IMR-90 (cell line): ENCODE results near the gene SRSF10. TPM values are rescaled to one million over a fixed set of nuclear protein-coding genes. Genes with fewer than 3 reads are reported as not detected.
A peak's percentile ranks its signal among the peaks of the same experiment; 100 is the strongest.

Source experiments
- ATAC-seq: fragments of 200-7000 bp; cut with Tn5 transposase; 2 replicates; pipeline ENCODE4 v1.9.1; 2020; ENCODE audit warnings: low read depth, mild to moderate bottlenecking, moderate library complexity
- BruUV-seq: library from RNA; stranded (reverse); fragments of 400-500 nt; replicated peaks from 2 replicates; lab custom pipeline; 2021; lab: Mats Ljungman, UMichigan
- CTCF ChIA-PET: fragments of 300-600 bp; formaldehyde crosslinking; extraction: SDS; loops from one replicate; lab custom pipeline; 2021; ENCODE audit warnings: antibody characterized with exemption; lab: Yijun Ruan, JAX
- POLR2A ChIA-PET: fragments of 300-600 bp; sonication (Branson Sonifier 250); formaldehyde crosslinking; loops from one replicate; lab custom pipeline; 2022; ENCODE audit warnings: antibody characterized with exemption; ENCODE audit not compliant: unreplicated experiment; lab: Charles Lee
- DNase-seq: peaks from one replicate; pipeline ENCODE4 v3.0.0; 2013
- H2AFZ ChIP-seq: replicated peaks from 2 replicates; pipeline ENCODE3; 2013; ENCODE audit warnings: low read length, mild to moderate bottlenecking; ENCODE audit not compliant: poor library complexity
- H2AK5ac ChIP-seq: 2 replicates; pipeline ENCODE4 v1.6.1; 2013; ENCODE audit warnings: low read depth, low read length, inconsistent platforms
- H2AK9ac ChIP-seq: replicated peaks from 2 replicates; pipeline ENCODE3; 2013; ENCODE audit warnings: mild to moderate bottlenecking, low read depth, low read length, moderate library complexity; ENCODE audit not compliant: poor library complexity
- H2BK120ac ChIP-seq: 2 replicates; pipeline ENCODE4 v1.6.1; 2013; ENCODE audit warnings: low read depth, low read length, inconsistent platforms
- H2BK15ac ChIP-seq: 3 replicates; pipeline ENCODE4 v1.6.1; 2013; ENCODE audit warnings: low read depth, low read length, inconsistent platforms
- H2BK20ac ChIP-seq: 2 replicates; pipeline ENCODE4 v1.6.1; 2013; ENCODE audit warnings: low read depth, mild to moderate bottlenecking, inconsistent platforms, low read length, moderate library complexity
- H2BK5ac ChIP-seq: 2 replicates; pipeline ENCODE4 v1.6.1; 2013; ENCODE audit warnings: mild to moderate bottlenecking, low read depth, low read length, inconsistent platforms; ENCODE audit not compliant: poor library complexity, severe bottlenecking
- H3K14ac ChIP-seq: replicated peaks from 2 replicates; pipeline ENCODE4 v1.6.1; 2013; ENCODE audit warnings: low read depth, low read length, inconsistent platforms
- H3K18ac ChIP-seq: 2 replicates; pipeline ENCODE4 v1.6.1; 2013; ENCODE audit warnings: low read depth, low read length, control low read depth
- H3K23ac ChIP-seq: 2 replicates; pipeline ENCODE4 v1.6.1; 2013; ENCODE audit warnings: low read depth, low read length, inconsistent platforms
- H3K27ac ChIP-seq: 2 replicates; pipeline ENCODE4 v1.5.1; 2013; ENCODE audit warnings: mild to moderate bottlenecking, control low read depth, low read length; ENCODE audit not compliant: insufficient read depth
- H3K27me3 ChIP-seq: 2 replicates; pipeline ENCODE4 v1.6.1; 2013; ENCODE audit warnings: low read length; ENCODE audit not compliant: control insufficient read depth, insufficient read depth
- H3K36me3 ChIP-seq: 2 replicates; pipeline ENCODE4 v1.6.1; 2013; ENCODE audit warnings: low read length, mixed read lengths; ENCODE audit not compliant: control insufficient read depth, insufficient read depth
- H3K4ac ChIP-seq: 2 replicates; pipeline ENCODE4 v1.6.1; 2013; ENCODE audit warnings: low read depth, low read length, inconsistent platforms
- H3K4me1 ChIP-seq: 2 replicates; pipeline ENCODE4 v1.6.1; 2013; ENCODE audit warnings: low read length, mixed read lengths; ENCODE audit not compliant: control insufficient read depth, insufficient read depth
- H3K4me2 ChIP-seq: 2 replicates; pipeline ENCODE4 v1.6.1; 2013; ENCODE audit warnings: low read depth, mild to moderate bottlenecking, control low read depth, low read length, moderate library complexity
- H3K4me3 ChIP-seq: 2 replicates; pipeline ENCODE4 v1.5.1; 2013; ENCODE audit warnings: low read depth, mild to moderate bottlenecking, control low read depth, low read length, moderate library complexity; ENCODE audit not compliant: insufficient read depth
- H3K56ac ChIP-seq: 2 replicates; pipeline ENCODE4 v1.6.1; 2013; ENCODE audit warnings: low read length, inconsistent platforms; ENCODE audit not compliant: insufficient read depth; ENCODE audit errors: extremely low read depth
- H3K79me1 ChIP-seq, 2 experiments: 2 replicates each; pipeline ENCODE4 v1.6.1; 2013; ENCODE audit warnings: low read length in 2 of 2, inconsistent platforms in 1 of 2, low read depth in 1 of 2
- H3K9ac ChIP-seq: 2 replicates; pipeline ENCODE4 v1.6.1; 2013; ENCODE audit warnings: low read depth, low read length, control low read depth
- H3K9me1 ChIP-seq: 2 replicates; pipeline ENCODE4 v1.6.1; 2013; ENCODE audit warnings: low read length, inconsistent platforms; ENCODE audit not compliant: insufficient read depth
- H3K9me3 ChIP-seq: 2 replicates; pipeline ENCODE4 v1.6.1; 2013; ENCODE audit warnings: low read length; ENCODE audit not compliant: control insufficient read depth, insufficient read depth
- H4K20me1 ChIP-seq: 2 replicates; pipeline ENCODE4 v1.6.1; 2013; ENCODE audit warnings: low read length, inconsistent platforms; ENCODE audit not compliant: insufficient read depth
- H4K5ac ChIP-seq: 2 replicates; pipeline ENCODE4 v1.6.1; 2013; ENCODE audit warnings: mild to moderate bottlenecking, low read depth, low read length, control low read depth
- H4K8ac ChIP-seq, 2 experiments: 2 replicates each; pipeline ENCODE4 v1.6.1; 2013; ENCODE audit warnings: low read depth in 2 of 2, low read length in 2 of 2, control low read depth in 1 of 2, inconsistent platforms in 1 of 2
- H4K91ac ChIP-seq: 2 replicates; pipeline ENCODE4 v1.6.1; 2013; ENCODE audit warnings: low read depth, low read length, inconsistent platforms; ENCODE audit not compliant: insufficient read depth
- BHLHE40 ChIP-seq: fragments of 150-350 bp; IDR thresholded peaks from 2 replicates; pipeline ENCODE4 v1.6.1; 2016; ENCODE audit warnings: mild to moderate bottlenecking, low read depth, low read length
- CEBPB ChIP-seq: IDR thresholded peaks from 2 replicates; pipeline ENCODE4 v1.6.1; 2012; ENCODE audit warnings: low read depth, low read length, improper control_type of control experiment
- CHD1 ChIP-seq: IDR thresholded peaks from 2 replicates; pipeline ENCODE4 v1.6.1; 2012; ENCODE audit warnings: low read depth, low read length, improper control_type of control experiment
- FOS ChIP-seq: fragments of 150-350 bp; IDR thresholded peaks from 2 replicates; pipeline ENCODE4 v1.6.1; 2016; ENCODE audit warnings: low read depth, low read length
- MAFK ChIP-seq: IDR thresholded peaks from 2 replicates; pipeline ENCODE4 v1.6.1; 2012; ENCODE audit warnings: low read depth, low read length, improper control_type of control experiment
- MAZ ChIP-seq: IDR thresholded peaks from 2 replicates; pipeline ENCODE4 v1.6.1; 2012; ENCODE audit warnings: low read depth, mild to moderate bottlenecking, low read length, improper control_type of control experiment, moderate library complexity, borderline replicate concordance
- MXI1 ChIP-seq: IDR thresholded peaks from 2 replicates; pipeline ENCODE4 v1.6.1; 2012; ENCODE audit warnings: low read depth, mild to moderate bottlenecking, low read length, moderate library complexity, borderline replicate concordance
- NFE2L2 ChIP-seq: fragments of 150-350 bp; IDR thresholded peaks from 2 replicates; pipeline ENCODE4 v1.6.1; 2016; ENCODE audit warnings: low read depth, mild to moderate bottlenecking, low read length
- POLR2A ChIP-seq: IDR thresholded peaks from 2 replicates; pipeline ENCODE4 v1.6.1; 2012; ENCODE audit warnings: mild to moderate bottlenecking, low read depth, low read length
- RAD21 ChIP-seq: IDR thresholded peaks from 2 replicates; pipeline ENCODE4 v1.6.1; 2012; ENCODE audit warnings: low read length, improper control_type of control experiment
- RCOR1 ChIP-seq: IDR thresholded peaks from 2 replicates; pipeline ENCODE4 v1.6.1; 2012; ENCODE audit warnings: mild to moderate bottlenecking, low read length, improper control_type of control experiment; ENCODE audit not compliant: insufficient replicate concordance
- RFX5 ChIP-seq: IDR thresholded peaks from 2 replicates; pipeline ENCODE4 v1.8.0; 2012; ENCODE audit warnings: low read depth, mild to moderate bottlenecking, low read length, moderate library complexity
- SMC3 ChIP-seq: fragments of 150-350 bp; IDR thresholded peaks from 2 replicates; pipeline ENCODE4 v1.6.1; 2016; ENCODE audit warnings: low read depth, mild to moderate bottlenecking, antibody characterized with exemption, low read length, moderate library complexity
- WGBS, 2 experiments: methylation state at CpG; one replicate each; pipeline versions ENCODE4 v1.1.5 to v1.1.7; 2013; ENCODE audit warnings: missing lambda C conversion rate in 2 of 2; ENCODE audit not compliant: insufficient read length in 1 of 2; ENCODE audit errors: extremely low coverage in 2 of 2; 5-methylcytosine and 5-hydroxymethylcytosine counted together
- dilution Hi-C: fragments of 300-500 bp; cut with HindIII; formaldehyde crosslinking; loops from one replicate; pipeline ENCODE4 v1.14.3; 2018; ENCODE audit warnings: low sequenced_read_pairs; ENCODE audit not compliant: unreplicated experiment
- in situ Hi-C: fragments of 300-500 bp; cut with MboI; formaldehyde crosslinking; loops from 3 replicates; pipeline ENCODE4 v1.14.3; 2019; ENCODE audit warnings: low sequenced_read_pairs, inconsistent platforms, mixed read lengths
- intact Hi-C: fragments of 100-400 bp; cut with micrococcal nuclease; formaldehyde crosslinking; loops from 2 replicates; pipeline ENCODE4 v1.10.0; 2022
- polyA plus RNA-seq, 3 experiments: library from polyadenylated mRNA; depleted of rRNA; stranded (reverse); fragments of >200 nt; gene quantifications; 2 replicates each; pipeline ENCODE4 v1.2.3, GENCODE V29; 2012; ENCODE audit warnings: low replicate concordance in 1 of 3
- total RNA-seq: library from RNA; depleted of rRNA; stranded (reverse); fragments of >200 nt; gene quantifications from 2 replicates; pipeline ENCODE4 v1.2.3, GENCODE V29; 2012
- TF ChIP-seq, protein P1 (sequence below): fragments of 150-350 bp; IDR thresholded peaks from 2 replicates; pipeline ENCODE4 v1.6.1; 2016; ENCODE audit warnings: low read depth, mild to moderate bottlenecking, low read length, moderate library complexity, borderline replicate concordance
- TF ChIP-seq, protein P2 (sequence below): conservative IDR thresholded peaks from 2 replicates; pipeline ENCODE4 v1.5.1; 2012; ENCODE audit warnings: mild to moderate bottlenecking, low read depth, low read length, improper control_type of control experiment
- TF ChIP-seq, protein P3 (sequence below): fragments of 150-350 bp; IDR thresholded peaks from 2 replicates; pipeline ENCODE4 v1.6.1; 2017; ENCODE audit warnings: mild to moderate bottlenecking, antibody characterized with exemption, low read length, low read depth

SRSF10 gene
- total and polyA plus RNA-seq, 2 of the 4 experiments (the other 2 are of a cell fraction): 90.1 to 110 TPM

DNA sequence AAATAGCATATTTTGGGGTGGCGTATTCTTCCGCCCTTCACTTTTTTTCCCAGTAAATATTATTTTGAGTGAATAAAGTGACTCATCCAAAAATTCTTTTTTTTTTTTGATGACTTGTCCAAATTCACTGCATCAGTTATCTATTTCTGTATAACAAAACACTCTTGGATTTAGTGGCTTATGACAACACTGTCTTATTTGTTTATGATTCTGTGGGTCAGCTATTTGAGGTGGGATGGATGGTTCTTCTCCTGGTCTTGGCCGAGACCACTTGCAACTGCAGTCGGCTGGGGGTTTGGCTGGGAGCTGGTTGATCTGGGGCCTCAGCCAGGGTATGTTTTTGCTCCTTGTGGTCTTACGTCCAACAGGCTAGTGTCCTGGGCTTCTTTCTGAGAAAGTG is 39.9 kb upstream of the SRSF10 start:
- peak overlapping the region; percentile 76 for H4K91ac ChIP-seq
- no peaks in the 10 kb centered on the region for H3K9me3 ChIP-seq
- DNase-seq (peak; percentile 70), ATAC-seq (no peak; the same call in 1 of the 2 replicates)
- no peak overlapping the region for H3K4me3 ChIP-seq
- H2AFZ ChIP-seq: peak overlapping the region; percentile 78
- peak overlapping the region; percentile 83; the same call in 1 of the 3 replicates for H2BK15ac ChIP-seq
- H2AK9ac ChIP-seq: peak overlapping the region; percentile 89
- no peak overlapping the region for H3K9ac ChIP-seq
- in situ Hi-C loops (loop anchor here (5.0 kb wide), 1 partner anchor 43 kb away; no protein-coding TSS in a partner anchor), intact Hi-C loops (no loop called here), dilution Hi-C loops (no loop called here)
- H3K18ac ChIP-seq: no peak overlapping the region
- POLR2A ChIA-PET: no interaction called here
- H4K20me1 ChIP-seq: no peaks in the 10 kb centered on the region
- H3K27ac ChIP-seq: peak overlapping the region; percentile 72; the same call in 1 of the 2 replicates
- no peaks in the 10 kb centered on the region for H3K36me3 ChIP-seq
- TF ChIP-seq CHD1 (no peak), BHLHE40 (no peak), RCOR1 (no peak), CEBPB (no peak), NFE2L2 (peak; percentile 57), MXI1 (no peak), SMC3 (no peak), MAZ (no peak), RFX5 (no peak), FOS (peak; percentile 51; the same call in 1 of the 2 replicates), MAFK (peak; percentile 82), RAD21 (no peak), POLR2A (no peak)
- TF ChIP-seq, protein P1, sequence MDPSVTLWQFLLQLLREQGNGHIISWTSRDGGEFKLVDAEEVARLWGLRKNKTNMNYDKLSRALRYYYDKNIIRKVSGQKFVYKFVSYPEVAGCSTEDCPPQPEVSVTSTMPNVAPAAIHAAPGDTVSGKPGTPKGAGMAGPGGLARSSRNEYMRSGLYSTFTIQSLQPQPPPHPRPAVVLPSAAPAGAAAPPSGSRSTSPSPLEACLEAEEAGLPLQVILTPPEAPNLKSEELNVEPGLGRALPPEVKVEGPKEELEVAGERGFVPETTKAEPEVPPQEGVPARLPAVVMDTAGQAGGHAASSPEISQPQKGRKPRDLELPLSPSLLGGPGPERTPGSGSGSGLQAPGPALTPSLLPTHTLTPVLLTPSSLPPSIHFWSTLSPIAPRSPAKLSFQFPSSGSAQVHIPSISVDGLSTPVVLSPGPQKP: no peak
- TF ChIP-seq, protein P2, sequence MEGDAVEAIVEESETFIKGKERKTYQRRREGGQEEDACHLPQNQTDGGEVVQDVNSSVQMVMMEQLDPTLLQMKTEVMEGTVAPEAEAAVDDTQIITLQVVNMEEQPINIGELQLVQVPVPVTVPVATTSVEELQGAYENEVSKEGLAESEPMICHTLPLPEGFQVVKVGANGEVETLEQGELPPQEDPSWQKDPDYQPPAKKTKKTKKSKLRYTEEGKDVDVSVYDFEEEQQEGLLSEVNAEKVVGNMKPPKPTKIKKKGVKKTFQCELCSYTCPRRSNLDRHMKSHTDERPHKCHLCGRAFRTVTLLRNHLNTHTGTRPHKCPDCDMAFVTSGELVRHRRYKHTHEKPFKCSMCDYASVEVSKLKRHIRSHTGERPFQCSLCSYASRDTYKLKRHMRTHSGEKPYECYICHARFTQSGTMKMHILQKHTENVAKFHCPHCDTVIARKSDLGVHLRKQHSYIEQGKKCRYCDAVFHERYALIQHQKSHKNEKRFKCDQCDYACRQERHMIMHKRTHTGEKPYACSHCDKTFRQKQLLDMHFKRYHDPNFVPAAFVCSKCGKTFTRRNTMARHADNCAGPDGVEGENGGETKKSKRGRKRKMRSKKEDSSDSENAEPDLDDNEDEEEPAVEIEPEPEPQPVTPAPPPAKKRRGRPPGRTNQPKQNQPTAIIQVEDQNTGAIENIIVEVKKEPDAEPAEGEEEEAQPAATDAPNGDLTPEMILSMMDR: no peak
- TF ChIP-seq, protein P3, sequence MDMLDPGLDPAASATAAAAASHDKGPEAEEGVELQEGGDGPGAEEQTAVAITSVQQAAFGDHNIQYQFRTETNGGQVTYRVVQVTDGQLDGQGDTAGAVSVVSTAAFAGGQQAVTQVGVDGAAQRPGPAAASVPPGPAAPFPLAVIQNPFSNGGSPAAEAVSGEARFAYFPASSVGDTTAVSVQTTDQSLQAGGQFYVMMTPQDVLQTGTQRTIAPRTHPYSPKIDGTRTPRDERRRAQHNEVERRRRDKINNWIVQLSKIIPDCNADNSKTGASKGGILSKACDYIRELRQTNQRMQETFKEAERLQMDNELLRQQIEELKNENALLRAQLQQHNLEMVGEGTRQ: no peak
- peak overlapping the region; percentile 68; the same call in 1 of the 2 replicates for H3K23ac ChIP-seq
- H4K5ac ChIP-seq: peak overlapping the region; percentile 69
- H2BK5ac ChIP-seq: peak overlapping the region; percentile 52
- no TSS peak for BruUV-seq
- CTCF ChIA-PET: interaction anchor here (0.7 kb wide), 1 partner anchor 209 kb away, joined by 3 read pairs; no protein-coding TSS in a partner anchor
- no peak overlapping the region; the same call in 1 of the 2 replicates for H3K56ac ChIP-seq
- peak overlapping the region; percentile 46 for H2AK5ac ChIP-seq
- H2BK20ac ChIP-seq: peak overlapping the region; percentile 54
- peak overlapping the region in 1 of 2 experiments; percentile 63; a peak in 2 of 4 replicates for H4K8ac ChIP-seq
- H3K4me2 ChIP-seq: no peak overlapping the region
- H3K4me1 ChIP-seq: peaks cover 26% of the 10 kb centered on the region
- H3K4ac ChIP-seq: peak overlapping the region; percentile 85
- peak overlapping the region; percentile 89; the same call in 1 of the 2 replicates for H2BK120ac ChIP-seq
- peaks cover 27% of the 10 kb centered on the region for H3K9me1 ChIP-seq
- H3K14ac ChIP-seq: peak overlapping the region; percentile 38; the same call in 1 of the 2 replicates
- H3K27me3 ChIP-seq: no peaks in the 10 kb centered on the region
- peaks cover 0 to 11% of the 10 kb centered on the region in 2 experiments; a peak in 1 of 4 replicates for H3K79me1 ChIP-seq
- 0% methylated on average over 2 of the region's 5 CpGs; no CpG with 5 or more reads in 1 of the 2 experiments for WGBS, 2 experiments
